ENCODE results near the gene SLC6A20.
"Not testable (repeated sequence)": the region's sequence is repeated elsewhere in the genome, so short reads cannot be mapped to it uniquely, and the experiment has no call there.

SLC6A20 gene

GRCh38 chr3:45777111-45777745 is 19.1 kb downstream of the SLC6A20 start:
- DNase-seq: no peak

DNA sequence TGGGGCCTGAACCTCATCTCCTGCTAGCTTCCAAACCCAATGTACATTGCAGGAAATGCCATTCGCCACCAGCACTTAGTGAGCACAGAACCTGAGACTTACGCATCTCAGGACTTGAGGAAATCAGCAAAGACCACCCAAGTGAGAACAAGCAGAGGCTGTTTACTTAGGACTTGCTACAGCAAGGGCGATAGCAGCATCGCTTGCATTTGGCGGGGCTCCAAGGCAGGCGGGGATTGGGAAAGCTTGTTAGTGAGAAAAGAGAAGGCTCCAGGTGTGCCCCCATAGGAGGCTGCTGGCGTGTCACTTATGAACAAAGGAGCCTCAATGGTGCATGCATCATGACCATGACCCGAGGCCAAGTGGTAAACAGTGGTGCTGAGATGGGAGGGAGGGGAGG is 19.7 kb downstream of the SLC6A20 start:
- peak; percentile 36 for DNase-seq

GRCh38 chr3:45776301-45776595 is 20.1 kb downstream of the SLC6A20 start:
- no peak for DNase-seq

DNA sequence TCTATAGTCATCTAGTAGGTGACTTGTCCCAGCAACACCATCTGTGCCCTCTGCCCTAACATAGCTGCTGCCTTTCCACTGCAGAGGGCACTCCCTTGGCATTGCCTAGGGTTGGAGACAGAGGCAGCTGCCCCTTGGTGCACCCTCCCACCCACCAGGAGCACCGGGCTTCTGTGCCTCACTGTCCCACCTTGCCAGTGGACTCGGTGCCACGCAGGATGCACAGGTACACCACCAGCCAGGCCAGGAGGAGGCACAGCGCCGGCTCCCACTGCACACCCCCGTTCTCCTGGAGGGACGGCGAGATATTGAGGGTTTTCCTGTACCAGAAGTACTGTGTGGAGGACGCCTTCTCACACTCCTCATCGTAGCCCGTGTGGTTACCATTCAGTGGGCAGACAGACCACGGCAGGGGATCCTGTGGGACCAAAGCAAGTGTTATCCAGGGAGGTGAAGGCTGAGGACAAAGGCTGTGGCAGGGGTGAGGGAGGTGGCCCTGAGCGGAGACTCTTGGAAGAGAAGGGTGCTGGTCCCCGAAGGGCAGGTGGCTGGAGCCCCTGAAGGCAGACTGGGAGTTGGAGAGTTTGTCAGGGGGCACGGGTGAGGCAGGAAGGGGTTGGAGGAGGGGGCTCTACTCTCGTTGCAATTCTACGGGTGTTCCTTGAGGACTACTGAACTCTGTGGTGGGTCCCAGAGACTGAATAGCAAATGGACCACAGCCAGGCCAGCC is 20.6 kb downstream of the SLC6A20 start:
- no peak for DNase-seq

DNA sequence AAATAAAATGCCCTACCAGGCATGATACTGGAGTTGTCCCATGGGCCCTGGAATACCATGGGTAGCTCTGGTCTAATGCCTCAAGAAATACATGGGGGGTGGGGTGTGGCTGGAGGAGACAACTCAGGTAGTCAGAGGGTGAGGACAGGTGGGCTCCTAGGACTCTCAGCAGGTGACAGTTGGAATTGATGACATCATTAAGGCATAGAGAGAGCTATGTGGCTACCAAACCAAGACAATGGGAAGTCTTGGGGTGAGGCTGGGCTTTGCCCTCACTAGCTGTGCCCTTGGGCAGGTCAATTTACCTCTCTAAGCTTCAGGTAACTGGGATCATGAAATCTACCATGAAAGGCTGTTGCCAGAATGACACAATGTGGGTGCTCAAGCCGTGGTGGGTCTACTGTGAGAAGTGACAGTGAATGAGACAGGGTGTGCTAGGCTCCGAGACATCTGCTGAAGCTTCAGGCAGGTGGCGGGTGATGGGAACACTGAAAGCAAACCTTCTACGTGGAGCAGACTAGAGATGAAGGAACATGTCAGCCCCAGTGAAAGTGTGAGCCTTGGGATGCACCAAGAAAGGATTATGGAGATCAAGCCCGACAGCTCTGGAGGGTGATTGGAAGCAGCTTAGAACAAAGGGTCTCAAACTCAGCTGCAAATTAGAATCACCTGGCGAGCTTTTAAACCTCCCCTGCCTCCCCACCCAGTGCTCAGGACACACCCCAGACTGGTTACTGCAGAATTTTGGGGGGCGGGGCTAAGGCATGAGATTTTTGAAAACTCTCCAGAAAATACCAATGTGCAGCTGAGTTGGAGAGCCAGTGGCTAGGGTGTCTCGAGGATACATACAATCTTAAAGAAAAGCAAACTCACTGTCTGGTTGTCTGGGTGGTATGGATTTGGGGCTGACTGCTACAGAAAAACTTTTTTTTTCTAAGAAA is 21.5 kb downstream of the SLC6A20 start:
- no peak for DNase-seq

- no peak for DNase-seq
Measured at GRCh38 chr3:45773714-45774449, 22.5 kb downstream of the SLC6A20 start.

GRCh38 chr3:45773072-45773471 is 23.3 kb downstream of the SLC6A20 start:
- no peak for DNase-seq

GRCh38 chr3:45772341-45773035 is 23.8 kb downstream of the SLC6A20 start:
- DNase-seq: no peak

GRCh38 chr3:45771831-45772230 is 24.5 kb downstream of the SLC6A20 start:
- no peak for DNase-seq

DNA sequence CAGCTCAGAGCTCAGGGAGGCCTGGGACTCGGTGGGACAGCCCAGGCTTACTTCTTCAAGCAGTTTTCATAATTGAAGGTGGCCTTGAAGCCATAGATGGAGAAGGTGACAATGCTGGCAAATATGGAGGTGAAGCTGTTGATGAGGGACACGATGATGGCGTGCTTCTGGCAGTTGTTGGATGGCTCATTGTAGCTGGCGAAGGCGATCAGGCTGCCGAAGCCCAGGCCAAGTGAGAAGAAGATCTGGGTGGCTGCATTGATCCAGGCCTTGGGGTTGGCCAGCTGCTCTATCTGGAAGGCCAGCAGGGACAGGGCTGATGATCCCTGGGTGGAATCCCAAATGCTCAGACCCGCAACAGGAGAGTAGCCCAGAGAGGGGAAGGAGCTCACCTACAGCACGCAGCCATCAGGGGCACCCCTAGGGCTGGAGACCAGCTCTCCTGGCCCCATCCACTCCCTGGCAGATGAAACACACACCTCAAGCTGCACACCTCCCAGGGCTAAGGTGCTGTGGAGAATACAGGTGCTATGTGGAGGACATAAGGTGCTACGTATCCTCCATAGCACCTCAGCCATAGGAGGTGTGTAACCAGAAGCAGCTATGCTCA is 25.1 kb downstream of the SLC6A20 start:
- no peak for DNase-seq

DNA sequence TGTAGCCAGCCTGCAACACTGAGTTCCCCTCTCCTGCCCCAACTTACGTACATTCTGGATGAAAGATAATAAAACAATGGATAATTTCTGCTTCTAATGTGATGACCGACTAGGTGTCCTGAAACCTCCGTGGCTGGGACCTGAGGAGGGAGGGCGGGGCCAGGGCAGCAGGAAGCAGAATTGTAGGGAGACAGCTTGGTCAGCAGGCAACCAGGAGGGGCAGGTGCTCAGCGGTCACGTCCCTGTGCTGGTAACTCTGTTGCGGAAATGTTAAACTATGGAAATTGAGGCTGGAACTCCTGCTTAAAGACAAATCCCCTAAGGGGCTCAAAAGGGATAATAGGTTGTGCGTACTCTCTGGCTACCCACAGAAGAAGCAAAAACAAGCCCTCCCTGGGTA is 30.4 kb downstream of the SLC6A20 start:
- DNase-seq: no peak

DNA sequence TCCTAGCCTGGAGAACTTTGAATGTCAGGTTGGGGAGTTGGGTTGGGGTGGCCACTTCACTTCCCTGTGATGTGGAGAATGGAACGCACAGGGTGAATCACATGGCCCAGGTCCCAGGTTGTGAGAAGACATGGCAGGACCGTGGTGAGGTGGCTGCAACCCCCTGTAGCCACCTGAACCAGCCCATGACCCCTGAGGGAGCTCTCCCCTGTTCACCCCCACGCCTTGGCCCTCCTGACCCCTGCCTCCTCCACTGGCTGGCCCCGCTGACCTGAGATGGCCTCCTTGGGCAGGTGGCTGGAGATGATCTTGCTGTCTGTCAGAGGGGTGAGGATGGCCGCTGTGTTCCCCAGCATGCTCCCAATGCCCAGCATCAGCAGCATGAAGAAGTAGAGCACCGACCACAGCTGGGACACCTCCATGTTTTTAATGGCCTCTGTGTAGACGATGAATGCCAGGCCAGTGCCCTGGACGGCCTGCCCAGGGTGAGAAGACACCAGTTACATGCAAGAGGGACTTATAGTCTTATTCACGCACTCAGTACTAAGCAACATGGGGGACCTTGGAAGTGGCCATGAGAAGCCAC is 31.0 kb downstream of the SLC6A20 start:
- DNase-seq: no peak

- DNase-seq: no peak
Measured at GRCh38 chr3:45763303-45763675, 33.0 kb downstream of the SLC6A20 start.

- no peak for DNase-seq
Measured at GRCh38 chr3:45762647-45763302, 33.6 kb downstream of the SLC6A20 start.

GRCh38 chr3:45761831-45762230 is 34.5 kb downstream of the SLC6A20 start:
- DNase-seq: no peak

DNA sequence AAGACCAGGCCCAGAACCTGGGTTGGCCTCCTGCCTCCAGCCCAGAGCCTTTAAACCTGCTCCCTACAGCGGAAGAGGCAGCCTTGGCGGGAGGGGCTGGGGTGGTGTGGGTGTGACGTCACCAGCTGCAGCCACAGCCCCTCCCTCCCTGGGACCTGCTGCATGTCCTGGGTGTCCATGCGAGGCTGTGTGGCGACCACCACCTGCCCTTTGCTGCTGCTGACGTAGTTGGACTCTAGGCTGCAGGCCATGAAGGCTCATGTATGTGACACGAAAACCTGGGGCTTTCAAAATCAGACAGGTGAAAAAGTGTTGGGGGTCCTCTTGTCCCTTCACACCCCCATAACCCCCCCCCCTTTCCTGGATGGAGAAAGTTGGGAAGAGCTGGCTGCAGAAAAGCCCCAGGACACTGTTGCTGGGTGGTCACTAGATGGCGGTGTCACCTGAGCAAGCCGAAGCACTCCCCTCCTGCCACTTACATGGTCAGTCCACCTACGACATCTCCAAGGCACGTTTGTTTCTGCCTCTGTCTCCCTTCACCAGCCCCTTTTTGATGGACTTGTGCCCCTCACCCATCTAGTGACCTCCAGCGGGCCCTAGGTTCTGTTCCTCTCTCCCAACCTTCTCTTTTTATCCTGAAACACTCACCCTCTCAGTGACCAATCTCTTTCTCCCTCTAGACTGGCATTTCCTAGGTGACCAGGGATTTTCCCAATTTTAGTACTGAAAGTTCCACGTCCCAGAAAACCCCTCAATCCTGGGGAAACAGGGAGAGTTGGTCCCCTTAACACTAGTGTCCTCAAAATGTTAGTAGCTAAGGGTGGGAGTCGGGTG is 35.2 kb downstream of the SLC6A20 start:
- no peak for DNase-seq

GRCh38 chr3:45759851-45760250 is 36.5 kb downstream of the SLC6A20 start:
- DNase-seq: no peak

- DNase-seq: no peak
Measured at GRCh38 chr3:45758871-45759270, 37.5 kb downstream of the SLC6A20 start.

- not testable (repeated sequence) for DNase-seq
Measured at GRCh38 chr3:45757141-45757540, 39.2 kb downstream of the SLC6A20 start.

- no peak for DNase-seq
Measured at GRCh38 chr3:45756055-45756454, 40.3 kb downstream of the SLC6A20 start.

All from NCI-H2171 (cell line).